GM12878 (cell line): ENCODE data around the gene SCAMP5. TPM values are rescaled to one million over a fixed set of nuclear protein-coding genes. Genes with fewer than 3 reads are reported as not detected.

Experiments
- ASH2L ChIP-seq: fragments of 300-600, 200-600 bp; sonication (generic); IDR thresholded peaks from 2 replicates; pipeline ENCODE4 v1.6.1; 2017; ENCODE audit warnings: low read depth, mild to moderate bottlenecking, borderline replicate concordance
- BMI1 ChIP-seq: fragments of 450-650 bp; IDR thresholded peaks from 2 replicates; pipeline ENCODE4 v1.6.1; 2016; ENCODE audit warnings: mild to moderate bottlenecking, moderate library complexity, borderline replicate concordance
- DPF2 ChIP-seq: fragments of 450-650 bp; IDR thresholded peaks from 2 replicates; pipeline ENCODE4 v1.6.1; 2017; ENCODE audit warnings: mild to moderate bottlenecking
- EGR1 ChIP-seq, 2 experiments: IDR thresholded peaks; 1 replicate in 1 of 2; 2 replicates in 1 of 2; pipeline ENCODE4 v1.6.1; 2011 to 2012; ENCODE audit warnings: low read depth in 2 of 2, low read length in 2 of 2, borderline replicate concordance in 1 of 2, mild to moderate bottlenecking in 1 of 2, moderate library complexity in 1 of 2
- ESRRA ChIP-seq: IDR thresholded peaks from 2 replicates; pipeline ENCODE4 v1.6.1; 2012; ENCODE audit warnings: mild to moderate bottlenecking, low read length, improper control_type of control experiment
- EZH2 ChIP-seq: IDR thresholded peaks from 2 replicates; pipeline ENCODE4 v1.6.1; 2012; ENCODE audit warnings: low read depth, mild to moderate bottlenecking, control low read depth, inconsistent platforms, low read length, borderline replicate concordance; ENCODE audit not compliant: control insufficient read depth
- IRF4 ChIP-seq: IDR thresholded peaks from 2 replicates; pipeline ENCODE4 v1.6.1; 2011; ENCODE audit warnings: low read depth, low read length
- KAT2A ChIP-seq: conservative IDR thresholded peaks from 2 replicates; pipeline ENCODE4 v1.6.1; 2011; ENCODE audit warnings: low read depth, low read length; ENCODE audit not compliant: control insufficient read depth
- MTA2 ChIP-seq: fragments of 450-650 bp; IDR thresholded peaks from 2 replicates; pipeline ENCODE4 v1.6.1; 2016; ENCODE audit warnings: low read depth, mild to moderate bottlenecking, moderate library complexity
- MTA3 ChIP-seq: IDR thresholded peaks from 2 replicates; pipeline ENCODE4 v1.6.1; 2012; ENCODE audit warnings: low read length, inconsistent platforms, borderline replicate concordance
- NFYB ChIP-seq: IDR thresholded peaks from 2 replicates; pipeline ENCODE4 v1.6.1; 2011; ENCODE audit warnings: low read depth, mild to moderate bottlenecking, low read length, improper control_type of control experiment, moderate library complexity; ENCODE audit not compliant: insufficient read depth
- RAD21 ChIP-seq: IDR thresholded peaks from 2 replicates; pipeline ENCODE4 v1.6.1; 2011; ENCODE audit warnings: mild to moderate bottlenecking, low read depth, low read length, moderate library complexity; ENCODE audit not compliant: insufficient read depth
- SIN3A ChIP-seq: IDR thresholded peaks from 2 replicates; pipeline ENCODE4 v1.6.1; 2012; ENCODE audit warnings: low read depth, low read length, improper control_type of control experiment
- STAT3 ChIP-seq: IDR thresholded peaks from 2 replicates; pipeline ENCODE4 v1.6.1; 2011; ENCODE audit warnings: low read depth, low read length, improper control_type of control experiment
- TCF12 ChIP-seq: IDR thresholded peaks from 2 replicates; pipeline ENCODE4 v1.6.1; 2011; ENCODE audit warnings: low read depth, mild to moderate bottlenecking, low read length
- ZBED1 ChIP-seq: IDR thresholded peaks from 2 replicates; pipeline ENCODE4 v1.6.1; 2016; ENCODE audit warnings: borderline replicate concordance
- ZBTB40 ChIP-seq: fragments of 450-650 bp; IDR thresholded peaks from 2 replicates; pipeline ENCODE4 v1.6.1; 2016; ENCODE audit warnings: mild to moderate bottlenecking, moderate library complexity, borderline replicate concordance
- ZNF24 ChIP-seq: fragments of 450-650 bp; IDR thresholded peaks from 2 replicates; pipeline ENCODE4 v1.6.1; 2017; ENCODE audit warnings: antibody characterized with exemption, mild to moderate bottlenecking
- ZZZ3 ChIP-seq: IDR thresholded peaks from 2 replicates; pipeline ENCODE4 v1.6.1; 2011; ENCODE audit warnings: low read depth; ENCODE audit not compliant: control insufficient read depth, insufficient read length
- polyA plus RNA-seq, 11 experiments: library from polyadenylated mRNA; depleted of rRNA in 4 of 11; unstranded in 6 of 11; stranded (reverse) in 5 of 11; fragments of >200 nt; fragmentation: Nextera tagmentation in 4 of 11; fragmentation: Illumina TruSeq in 1 of 11; extraction: Ambion mirVana in 4 of 11; extraction: Trizol in 1 of 11; gene quantifications; 1 replicate in 1 of 11; 2 replicates in 10 of 11; pipeline versions ENCODE4 v1.2.1 to v1.2.3, GENCODE V29; 2011 to 2016; ENCODE audit warnings: inconsistent platforms in 2 of 11, missing spikeins in 2 of 11, low read depth in 1 of 11
- total RNA-seq, 4 experiments: library from RNA; depleted of rRNA in 3 of 4; stranded (reverse); fragments of >200 nt in 3 of 4; fragmentation: Illumina TruSeq in 1 of 4; extraction: Trizol in 1 of 4; gene quantifications; 2 replicates each; pipeline versions ENCODE4 v1.2.1 to v1.2.3, GENCODE V29; 2013 to 2021
- TF ChIP-seq, protein P1 (sequence below): fragments of 150-350 bp; IDR thresholded peaks from 2 replicates; pipeline ENCODE4 v1.6.1; 2016; ENCODE audit warnings: low read depth, low read length
- TF ChIP-seq, protein P2 (sequence below): fragments of 450-650 bp; IDR thresholded peaks from 2 replicates; pipeline ENCODE4 v1.6.1; 2016; ENCODE audit warnings: mild to moderate bottlenecking
- TF ChIP-seq, protein P3 (sequence below): fragments of 450-650 bp; IDR thresholded peaks from 2 replicates; pipeline ENCODE4 v1.6.1; 2017; ENCODE audit warnings: borderline replicate concordance

SCAMP5 gene
- total and polyA plus RNA-seq, 10 of the 15 experiments (the other 5 are each of a cell fraction or from before 2014, with no cell fraction given), result 1.6 to 41.6 (median 16.9) TPM

- TF ChIP-seq ZBTB40, result no peak
- TF ChIP-seq RAD21, result no peak
- peak; percentile 58 for TF ChIP-seq MTA2
- TF ChIP-seq, protein P1, sequence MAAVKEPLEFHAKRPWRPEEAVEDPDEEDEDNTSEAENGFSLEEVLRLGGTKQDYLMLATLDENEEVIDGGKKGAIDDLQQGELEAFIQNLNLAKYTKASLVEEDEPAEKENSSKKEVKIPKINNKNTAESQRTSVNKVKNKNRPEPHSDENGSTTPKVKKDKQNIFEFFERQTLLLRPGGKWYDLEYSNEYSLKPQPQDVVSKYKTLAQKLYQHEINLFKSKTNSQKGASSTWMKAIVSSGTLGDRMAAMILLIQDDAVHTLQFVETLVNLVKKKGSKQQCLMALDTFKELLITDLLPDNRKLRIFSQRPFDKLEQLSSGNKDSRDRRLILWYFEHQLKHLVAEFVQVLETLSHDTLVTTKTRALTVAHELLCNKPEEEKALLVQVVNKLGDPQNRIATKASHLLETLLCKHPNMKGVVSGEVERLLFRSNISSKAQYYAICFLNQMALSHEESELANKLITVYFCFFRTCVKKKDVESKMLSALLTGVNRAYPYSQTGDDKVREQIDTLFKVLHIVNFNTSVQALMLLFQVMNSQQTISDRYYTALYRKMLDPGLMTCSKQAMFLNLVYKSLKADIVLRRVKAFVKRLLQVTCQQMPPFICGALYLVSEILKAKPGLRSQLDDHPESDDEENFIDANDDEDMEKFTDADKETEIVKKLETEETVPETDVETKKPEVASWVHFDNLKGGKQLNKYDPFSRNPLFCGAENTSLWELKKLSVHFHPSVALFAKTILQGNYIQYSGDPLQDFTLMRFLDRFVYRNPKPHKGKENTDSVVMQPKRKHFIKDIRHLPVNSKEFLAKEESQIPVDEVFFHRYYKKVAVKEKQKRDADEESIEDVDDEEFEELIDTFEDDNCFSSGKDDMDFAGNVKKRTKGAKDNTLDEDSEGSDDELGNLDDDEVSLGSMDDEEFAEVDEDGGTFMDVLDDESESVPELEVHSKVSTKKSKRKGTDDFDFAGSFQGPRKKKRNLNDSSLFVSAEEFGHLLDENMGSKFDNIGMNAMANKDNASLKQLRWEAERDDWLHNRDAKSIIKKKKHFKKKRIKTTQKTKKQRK, result no peak
- 0 out of 2 replicates have a peak, but pooled peaks have one; percentile 9 for TF ChIP-seq NFYB
- no peak for TF ChIP-seq EGR1 (IDR thresholded peaks at IDR 0.05; ENCODE audit: borderline replicate concordance in 1 of 2, low read depth in 2 of 2, low read length in 2 of 2)
- no peak; the same call in 1 of the 2 replicates for TF ChIP-seq MTA3
- TF ChIP-seq ESRRA, result no peak
- no peak for TF ChIP-seq STAT3
- no peak for TF ChIP-seq ASH2L
- no peak for TF ChIP-seq EZH2
- TF ChIP-seq SIN3A, result no peak
- TF ChIP-seq ZZZ3, result no peak
- TF ChIP-seq ZBED1, result no peak
- no peak for TF ChIP-seq BMI1
- TF ChIP-seq, protein P2, sequence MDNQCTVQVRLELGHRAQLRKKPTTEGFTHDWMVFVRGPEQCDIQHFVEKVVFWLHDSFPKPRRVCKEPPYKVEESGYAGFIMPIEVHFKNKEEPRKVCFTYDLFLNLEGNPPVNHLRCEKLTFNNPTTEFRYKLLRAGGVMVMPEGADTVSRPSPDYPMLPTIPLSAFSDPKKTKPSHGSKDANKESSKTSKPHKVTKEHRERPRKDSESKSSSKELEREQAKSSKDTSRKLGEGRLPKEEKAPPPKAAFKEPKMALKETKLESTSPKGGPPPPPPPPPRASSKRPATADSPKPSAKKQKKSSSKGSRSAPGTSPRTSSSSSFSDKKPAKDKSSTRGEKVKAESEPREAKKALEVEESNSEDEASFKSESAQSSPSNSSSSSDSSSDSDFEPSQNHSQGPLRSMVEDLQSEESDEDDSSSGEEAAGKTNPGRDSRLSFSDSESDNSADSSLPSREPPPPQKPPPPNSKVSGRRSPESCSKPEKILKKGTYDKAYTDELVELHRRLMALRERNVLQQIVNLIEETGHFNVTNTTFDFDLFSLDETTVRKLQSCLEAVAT, result no peak
- TF ChIP-seq, protein P3, sequence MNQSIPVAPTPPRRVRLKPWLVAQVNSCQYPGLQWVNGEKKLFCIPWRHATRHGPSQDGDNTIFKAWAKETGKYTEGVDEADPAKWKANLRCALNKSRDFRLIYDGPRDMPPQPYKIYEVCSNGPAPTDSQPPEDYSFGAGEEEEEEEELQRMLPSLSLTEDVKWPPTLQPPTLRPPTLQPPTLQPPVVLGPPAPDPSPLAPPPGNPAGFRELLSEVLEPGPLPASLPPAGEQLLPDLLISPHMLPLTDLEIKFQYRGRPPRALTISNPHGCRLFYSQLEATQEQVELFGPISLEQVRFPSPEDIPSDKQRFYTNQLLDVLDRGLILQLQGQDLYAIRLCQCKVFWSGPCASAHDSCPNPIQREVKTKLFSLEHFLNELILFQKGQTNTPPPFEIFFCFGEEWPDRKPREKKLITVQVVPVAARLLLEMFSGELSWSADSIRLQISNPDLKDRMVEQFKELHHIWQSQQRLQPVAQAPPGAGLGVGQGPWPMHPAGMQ, result no peak
- no peak for TF ChIP-seq ZNF24
- no peak for TF ChIP-seq KAT2A
- TF ChIP-seq TCF12, result no peak
- no peak for TF ChIP-seq IRF4
- peak; percentile 53 for TF ChIP-seq DPF2
Observed at GRCh38 chr15:75061272-75061671, 65.9 kb downstream of the SCAMP5 start (continued).
